ENCODE results near the gene STARD6.

GRCh38 chr18:54338230-54338629 lies 19.4 kb downstream of the STARD6 start:
- TF ChIP-seq CTCF (conservative IDR thresholded peaks at IDR 0.05; ENCODE audit: low read length) (no peak), EZH2phosphoT487 (IDR thresholded peaks at IDR 0.05; ENCODE audit: borderline replicate concordance, low read depth, low read length) (no peak)
